NCI-H774 (cell line): ENCODE data around the gene FAM167B.
"Not testable (repeated sequence)": the region's sequence is repeated elsewhere in the genome, so short reads cannot be mapped to it uniquely, and the experiment has no call there.

Source experiments
- DNase-seq: peaks from one replicate; lab custom pipeline; 2025; lab: John Stamatoyannopoulos, UW

Gene FAM167B

DNA sequence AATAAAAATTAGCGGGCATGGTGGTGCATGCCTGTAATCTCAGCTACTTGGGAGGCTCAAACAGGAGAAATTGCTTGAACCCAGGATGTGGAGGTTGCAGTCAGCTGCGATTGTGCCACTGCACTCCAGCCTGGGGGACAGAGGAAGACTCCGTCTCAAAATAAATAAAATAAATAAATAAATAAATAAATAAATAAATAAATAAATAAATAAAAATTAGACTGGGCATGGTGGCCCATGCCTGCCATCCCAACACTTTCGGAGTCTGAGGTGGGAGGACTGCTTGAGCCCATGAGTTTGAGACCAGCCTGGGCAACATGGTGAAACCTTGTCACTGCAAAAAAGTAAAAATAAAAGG, 16.2 kb downstream of the FAM167B start:
- not testable (repeated sequence) for DNase-seq

DNA sequence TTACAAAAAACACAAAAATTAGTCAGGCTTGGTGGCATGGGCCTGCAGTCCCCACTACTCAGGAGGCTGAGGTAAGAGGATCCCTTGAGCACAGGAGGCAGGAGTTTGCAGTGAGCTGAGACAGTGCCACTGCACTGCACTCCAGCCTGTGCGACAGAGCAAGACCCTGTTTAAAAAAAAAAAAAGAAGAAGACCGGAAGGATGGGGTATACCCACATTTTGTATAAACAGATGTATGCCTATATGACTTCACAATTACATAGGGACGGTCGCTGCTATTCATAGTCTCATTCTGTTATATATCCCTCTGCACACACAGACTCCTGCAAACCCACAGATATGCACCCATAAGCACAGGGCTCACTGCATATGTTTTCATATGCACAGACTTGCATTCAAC, 16.7 kb downstream of the FAM167B start:
- no peak for DNase-seq

DNA sequence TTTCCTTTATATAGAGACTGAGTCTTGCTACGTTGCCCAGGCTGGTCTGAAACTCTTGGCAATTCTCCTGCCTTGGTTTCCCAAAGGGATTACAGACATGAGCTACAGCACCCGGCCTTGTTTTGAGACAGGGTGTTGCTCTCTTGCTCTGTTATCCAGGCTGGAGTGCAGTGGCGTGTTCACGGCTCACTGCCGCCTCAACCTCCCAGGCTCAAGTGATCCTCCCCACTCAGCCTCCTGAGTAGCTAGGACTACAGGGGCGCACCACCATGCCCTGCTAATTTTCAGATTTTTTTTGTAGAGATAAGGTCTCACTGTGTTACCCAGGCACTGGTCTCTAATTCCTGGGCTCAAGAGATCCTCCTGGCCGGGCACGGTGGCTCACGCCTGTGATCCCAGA, 18.8 kb downstream of the FAM167B start:
- DNase-seq: no peak

DNA sequence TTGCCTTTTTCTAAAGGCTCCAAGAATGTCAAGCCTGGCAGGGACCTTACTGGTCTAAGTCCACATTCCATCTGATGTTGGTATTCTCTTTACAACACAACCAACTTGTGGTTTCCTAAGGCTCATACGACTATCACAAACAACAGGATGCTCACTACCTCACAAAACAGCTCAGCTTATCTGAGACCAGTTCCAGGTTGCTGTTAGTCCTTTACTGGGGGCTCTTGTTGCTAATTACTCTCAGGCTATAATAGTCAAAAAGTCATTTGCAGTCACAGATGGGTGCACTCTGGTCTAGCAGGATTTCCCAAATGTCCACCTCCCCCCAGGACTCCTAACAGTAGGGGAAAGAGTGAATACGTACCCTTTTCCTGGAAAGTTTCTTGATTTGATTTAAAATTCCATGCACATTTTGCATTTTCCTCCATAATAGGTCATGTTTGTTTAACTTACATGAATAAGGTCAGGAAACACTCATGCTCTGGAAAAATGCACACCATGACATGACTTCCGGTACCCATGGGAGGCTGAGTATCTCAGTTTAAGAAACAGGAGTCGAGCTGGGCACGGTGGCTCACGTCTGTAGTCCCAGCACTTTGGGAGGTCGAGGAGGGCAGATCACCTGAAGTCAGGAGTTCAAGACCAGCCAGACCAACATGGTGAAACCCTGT, 20.0 kb downstream of the FAM167B start:
- no peak for DNase-seq

DNA sequence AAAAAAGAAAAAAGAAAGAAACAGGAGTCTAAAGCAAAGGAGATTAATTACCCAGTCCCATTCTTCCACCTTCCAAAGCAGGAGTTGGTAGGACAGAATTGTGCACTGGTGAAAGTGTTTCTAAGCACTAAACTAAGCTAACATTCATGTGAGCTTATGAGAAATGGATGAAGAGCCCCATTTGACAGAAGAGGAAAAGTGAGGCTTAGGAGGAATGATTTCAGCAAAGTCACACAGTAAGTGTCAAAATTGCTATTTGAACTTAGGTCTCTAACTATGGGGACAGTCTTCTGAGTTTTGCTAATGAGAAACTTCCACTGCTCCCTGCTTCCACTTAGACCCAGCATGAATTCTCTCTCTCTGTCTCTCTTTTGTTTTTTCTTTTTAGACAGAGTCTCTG, 22.7 kb downstream of the FAM167B start:
- DNase-seq: no peak

DNA sequence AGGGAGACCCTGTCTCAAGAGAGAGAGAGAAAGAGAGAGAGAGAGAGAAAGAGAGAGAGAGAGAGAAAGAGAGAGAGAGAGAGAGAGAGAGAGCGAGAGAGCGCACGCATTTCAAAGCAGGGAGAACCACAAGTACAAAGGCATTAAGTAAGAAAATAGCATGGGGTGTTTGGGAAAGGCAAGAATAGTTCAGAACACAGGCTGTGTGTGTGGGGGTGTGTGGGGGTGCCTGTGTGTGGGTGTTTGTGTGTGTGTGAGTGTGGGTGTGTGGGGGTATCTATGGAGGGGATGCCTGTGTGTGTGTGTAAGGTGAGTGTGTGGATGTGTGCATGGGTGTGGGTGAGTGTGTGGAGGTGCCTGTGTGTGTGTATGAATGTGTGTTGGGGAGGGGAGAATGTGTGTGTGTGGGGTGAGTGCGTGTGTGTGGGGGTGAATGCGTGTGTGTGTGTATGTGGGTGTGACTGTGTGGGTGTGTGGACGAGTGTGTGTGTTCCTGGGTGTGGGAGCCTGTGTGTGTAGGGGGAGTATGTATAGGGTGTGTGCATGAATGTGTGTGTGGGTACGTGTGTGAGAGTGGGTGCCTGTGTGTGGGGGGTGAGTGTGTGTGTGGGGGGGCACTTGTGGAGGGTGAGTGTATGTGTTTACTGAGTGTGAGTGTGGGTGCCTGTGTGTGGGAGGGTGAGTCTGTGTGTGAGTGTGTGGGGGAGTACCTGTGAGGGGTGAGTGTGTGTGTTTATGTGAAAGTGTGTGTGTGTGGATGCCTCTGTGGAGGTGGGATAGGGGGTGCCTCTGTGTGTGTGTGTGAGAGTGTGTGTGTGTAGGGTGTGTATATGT, 25.8 kb downstream of the FAM167B start:
- DNase-seq: no peak

DNA sequence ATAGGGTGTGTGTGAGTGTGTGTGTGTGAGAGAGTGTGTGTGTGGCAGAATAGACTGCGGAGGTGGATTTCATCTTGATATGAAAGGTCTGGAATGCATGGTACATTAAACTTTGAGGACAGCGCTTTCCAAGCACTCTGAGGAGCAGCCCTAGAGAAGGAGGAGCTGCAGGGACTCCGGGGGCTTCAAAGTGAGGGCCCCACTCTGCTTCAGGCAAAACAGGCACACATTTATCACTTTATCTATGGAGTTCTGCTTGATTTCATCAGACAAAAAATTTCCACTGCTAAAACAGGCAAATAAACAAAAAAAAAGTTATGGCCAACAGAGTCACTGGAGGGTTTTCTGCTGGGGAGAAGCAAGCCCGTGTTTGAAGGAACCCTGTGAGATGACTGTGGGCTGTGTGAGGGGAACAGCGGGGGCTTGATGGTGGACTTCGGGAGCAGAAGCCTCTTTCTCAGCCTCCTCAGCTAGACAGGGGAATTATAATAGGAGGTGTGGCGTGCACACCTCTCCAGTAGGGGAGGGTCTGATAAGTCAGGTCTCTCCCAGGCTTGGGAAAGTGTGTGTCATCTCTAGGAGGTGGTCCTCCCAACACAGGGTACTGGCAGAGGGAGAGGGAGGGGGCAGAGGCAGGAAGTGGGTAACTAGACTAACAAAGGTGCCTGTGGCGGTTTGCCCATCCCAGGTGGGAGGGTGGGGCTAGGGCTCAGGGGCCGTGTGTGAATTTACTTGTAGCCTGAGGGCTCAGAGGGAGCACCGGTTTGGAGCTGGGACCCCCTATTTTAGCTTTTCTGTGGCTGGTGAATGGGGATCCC, 26.6 kb downstream of the FAM167B start:
- peak; percentile 54 for DNase-seq

DNA sequence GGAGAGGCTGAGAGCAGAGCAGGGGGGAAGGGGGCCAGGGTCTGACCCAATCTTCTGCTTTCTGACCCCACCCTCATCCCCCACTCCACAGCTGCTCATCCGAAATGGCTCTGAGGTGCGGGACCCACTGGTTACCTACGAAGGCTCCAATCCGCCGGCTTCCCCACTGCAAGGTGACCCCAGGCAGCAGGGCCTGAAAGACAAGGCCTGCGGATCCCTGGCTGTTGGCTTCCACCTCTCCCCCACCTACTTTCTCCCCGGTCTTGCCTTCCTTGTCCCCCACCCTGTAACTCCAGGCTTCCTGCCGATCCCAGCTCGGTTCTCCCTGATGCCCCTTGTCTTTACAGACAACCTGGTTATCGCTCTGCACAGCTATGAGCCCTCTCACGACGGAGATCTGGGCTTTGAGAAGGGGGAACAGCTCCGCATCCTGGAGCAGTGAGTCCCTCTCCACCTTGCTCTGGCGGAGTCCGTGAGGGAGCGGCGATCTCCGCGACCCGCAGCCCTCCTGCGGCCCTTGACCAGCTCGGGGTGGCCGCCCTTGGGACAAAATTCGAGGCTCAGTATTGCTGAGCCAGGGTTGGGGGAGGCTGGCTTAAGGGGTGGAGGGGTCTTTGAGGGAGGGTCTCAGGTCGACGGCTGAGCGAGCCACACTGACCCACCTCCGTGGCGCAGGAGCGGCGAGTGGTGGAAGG, 27.8 kb downstream of the FAM167B start:
- no peak for DNase-seq

DNA sequence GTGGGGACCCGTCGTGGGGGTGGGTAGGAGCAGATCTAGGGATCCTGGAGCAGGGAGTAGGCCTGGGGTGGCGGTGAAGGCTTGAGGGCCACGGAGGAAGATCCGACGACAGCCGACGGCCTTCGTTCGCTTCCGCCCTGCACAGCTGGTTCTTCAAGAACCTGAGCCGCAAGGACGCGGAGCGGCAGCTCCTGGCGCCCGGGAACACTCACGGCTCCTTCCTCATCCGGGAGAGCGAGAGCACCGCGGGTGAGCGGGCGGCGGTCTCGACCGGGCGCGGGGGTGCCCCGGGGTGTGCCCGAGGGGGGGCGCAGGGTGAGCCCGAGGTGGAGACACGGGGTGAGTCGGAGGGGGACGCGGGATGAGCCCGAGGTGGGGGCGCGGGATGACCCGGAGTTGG, 28.4 kb downstream of the FAM167B start:
- DNase-seq: no peak

DNA sequence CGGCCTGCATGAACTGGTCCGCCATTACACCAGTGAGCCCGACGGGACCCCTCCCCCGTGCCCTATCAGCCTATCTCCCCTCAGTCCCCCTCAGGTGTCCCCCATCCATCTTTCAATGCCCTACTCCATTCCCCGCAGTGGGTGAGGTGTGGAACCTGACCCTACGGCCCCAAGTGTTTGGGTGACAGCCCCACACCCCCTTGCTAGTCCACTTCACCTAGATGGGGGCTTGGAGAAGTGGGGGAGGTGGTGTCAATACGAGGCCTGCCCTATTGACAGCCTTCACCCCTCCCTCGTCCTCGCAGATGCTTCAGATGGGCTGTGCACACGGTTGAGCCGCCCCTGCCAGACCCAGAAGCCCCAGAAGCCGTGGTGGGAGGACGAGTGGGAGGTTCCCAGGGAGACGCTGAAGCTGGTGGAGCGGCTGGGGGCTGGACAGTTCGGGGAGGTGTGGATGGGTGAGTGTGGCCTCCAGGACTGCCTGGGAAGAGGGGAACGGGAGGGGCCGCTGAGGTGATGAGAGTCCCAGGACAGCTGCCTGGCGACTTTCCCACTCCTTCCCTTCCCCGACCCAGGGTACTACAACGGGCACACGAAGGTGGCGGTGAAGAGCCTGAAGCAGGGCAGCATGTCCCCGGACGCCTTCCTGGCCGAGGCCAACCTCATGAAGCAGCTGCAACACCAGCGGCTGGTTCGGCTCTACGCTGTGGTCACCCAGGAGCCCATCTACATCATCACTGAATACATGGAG, 29.2 kb downstream of the FAM167B start:
- no peak for DNase-seq

DNA sequence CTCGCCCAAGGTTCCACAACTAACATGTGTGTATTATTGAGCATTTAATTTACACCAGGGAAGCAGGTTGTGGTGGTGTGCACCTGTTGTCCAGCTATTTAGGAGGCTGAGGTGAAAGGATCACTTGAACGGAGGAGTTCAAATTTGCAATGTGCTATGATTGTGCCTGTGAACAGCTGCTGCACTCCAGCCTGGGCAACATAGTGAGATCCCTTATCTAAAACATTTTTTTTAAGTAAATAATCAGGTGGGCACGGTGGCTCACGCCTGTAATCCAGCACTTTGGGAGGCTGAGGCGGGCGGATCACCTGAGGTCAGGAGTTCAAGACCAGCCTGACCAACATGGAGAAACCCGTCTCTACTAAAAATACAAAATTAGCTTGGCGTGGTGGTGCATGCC, 37.8 kb downstream of the FAM167B start:
- not testable (repeated sequence) for DNase-seq

DNA sequence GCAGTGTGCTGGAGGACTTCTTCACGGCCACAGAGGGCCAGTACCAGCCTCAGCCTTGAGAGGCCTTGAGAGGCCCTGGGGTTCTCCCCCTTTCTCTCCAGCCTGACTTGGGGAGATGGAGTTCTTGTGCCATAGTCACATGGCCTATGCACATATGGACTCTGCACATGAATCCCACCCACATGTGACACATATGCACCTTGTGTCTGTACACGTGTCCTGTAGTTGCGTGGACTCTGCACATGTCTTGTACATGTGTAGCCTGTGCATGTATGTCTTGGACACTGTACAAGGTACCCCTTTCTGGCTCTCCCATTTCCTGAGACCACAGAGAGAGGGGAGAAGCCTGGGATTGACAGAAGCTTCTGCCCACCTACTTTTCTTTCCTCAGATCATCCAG, 38.6 kb downstream of the FAM167B start:
- DNase-seq: no peak

DNA sequence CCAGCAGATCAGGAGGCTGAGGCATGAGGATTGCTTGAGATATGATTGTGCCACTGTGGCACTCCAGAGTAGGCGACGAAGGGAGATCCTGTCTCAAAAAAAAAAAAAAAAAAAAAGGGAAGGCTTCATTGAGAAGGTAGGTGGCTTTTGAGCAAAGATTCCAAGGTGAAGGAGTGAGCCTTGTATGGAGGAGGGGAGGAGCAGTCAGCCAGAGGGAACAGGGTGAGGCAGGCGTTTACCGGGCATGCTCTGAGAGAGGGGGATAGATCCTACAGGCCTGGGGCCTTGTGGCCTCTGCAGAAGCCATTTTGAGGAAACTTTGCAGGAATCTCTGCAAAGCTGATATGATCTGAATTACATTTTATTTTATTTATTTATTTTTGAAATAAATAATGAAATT, 39.7 kb downstream of the FAM167B start:
- DNase-seq: no peak

DNA sequence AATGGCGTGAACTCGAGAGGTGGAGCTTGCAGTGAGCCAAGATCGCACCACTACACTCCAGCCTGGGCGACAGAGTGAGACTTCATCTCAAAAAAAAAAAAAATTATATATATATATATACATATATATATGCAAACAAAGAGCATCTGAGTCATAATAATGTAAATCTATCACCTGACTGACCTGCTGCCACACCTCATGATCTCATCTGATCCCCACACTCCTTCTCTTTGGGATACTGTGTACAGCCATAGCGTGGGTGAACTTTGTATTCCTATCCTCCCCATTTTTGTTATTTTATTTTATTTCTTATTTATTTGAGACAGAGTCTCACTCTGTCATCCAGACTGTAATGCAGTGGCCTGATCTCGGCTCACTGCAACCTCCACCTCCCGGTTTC, 42.2 kb downstream of the FAM167B start:
- no peak for DNase-seq

DNA sequence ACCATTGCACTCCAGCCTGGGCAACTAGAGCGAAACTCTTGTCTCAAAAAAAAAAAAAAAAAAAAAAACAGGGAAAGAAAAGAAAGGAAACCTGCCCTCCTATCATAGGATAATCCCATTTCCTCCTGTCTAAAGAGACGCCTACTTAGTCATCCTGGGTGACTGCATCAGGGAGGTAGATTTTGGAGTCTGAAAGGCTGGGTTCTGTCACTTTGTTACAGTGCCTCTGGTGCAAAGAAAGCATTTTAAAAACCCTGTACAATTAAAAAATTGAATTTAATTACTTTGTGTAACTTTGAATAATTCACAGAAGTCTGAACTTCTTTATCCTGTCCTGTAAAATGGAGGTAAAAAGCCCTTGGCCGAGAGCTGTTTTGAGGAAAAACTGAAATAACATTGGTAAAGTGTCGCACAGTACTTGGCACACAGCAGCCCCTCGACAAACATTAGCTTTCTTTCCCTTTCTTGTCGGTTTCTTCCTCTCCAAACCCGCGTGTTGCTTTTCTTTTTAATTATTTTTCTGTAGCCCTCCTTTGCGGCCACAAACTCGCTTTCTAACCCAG, 44.2 kb downstream of the FAM167B start:
- peak; percentile 8 for DNase-seq

DNA sequence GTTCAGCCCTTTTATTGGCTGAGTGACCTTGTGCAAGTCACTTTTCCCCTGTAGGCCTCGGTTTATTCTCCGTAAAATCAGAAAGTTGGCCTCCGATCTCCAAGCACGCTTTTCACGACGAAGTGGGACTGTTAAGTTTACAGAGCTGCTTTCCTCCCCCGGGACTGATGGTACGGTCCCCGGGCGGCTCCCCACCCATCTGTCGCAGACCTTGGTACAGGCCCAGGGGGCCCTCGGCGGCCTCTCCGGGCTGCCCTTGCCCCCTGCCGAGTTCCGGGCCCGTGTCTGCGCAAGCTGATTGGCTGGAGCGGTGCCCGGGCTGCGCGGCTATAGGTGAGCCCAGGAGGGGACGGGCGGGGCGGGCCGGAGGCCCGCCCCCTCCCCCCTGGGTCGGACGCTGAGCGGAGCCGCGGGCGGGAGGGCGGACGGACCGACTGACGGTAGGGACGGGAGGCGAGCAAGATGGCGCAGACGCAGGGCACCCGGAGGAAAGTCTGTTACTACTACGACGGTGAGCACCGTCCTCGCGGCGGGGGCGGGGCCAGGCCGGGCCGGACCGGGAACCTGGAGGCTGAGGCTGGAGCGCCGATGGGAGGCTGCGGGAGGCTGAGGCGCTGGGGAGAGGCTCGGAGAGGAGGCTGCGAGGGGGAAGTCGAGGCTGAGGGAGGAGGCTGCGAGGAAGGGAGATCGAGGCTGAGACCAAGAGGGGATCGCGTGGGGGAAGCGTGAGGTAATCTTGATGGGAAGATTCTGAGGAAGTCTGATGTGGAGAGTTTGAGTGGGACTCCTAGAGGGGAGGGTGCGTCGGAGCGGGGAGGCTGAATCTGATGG, 44.9 kb downstream of the FAM167B start, which contains the start of gene HDAC1:
TSS of gene HDAC1 (plus strand) at position 376 of the 831 bp plus-strand sequence. CDS start at position 463, 87 bp downstream.
- DNase-seq: peak; percentile 100

DNA sequence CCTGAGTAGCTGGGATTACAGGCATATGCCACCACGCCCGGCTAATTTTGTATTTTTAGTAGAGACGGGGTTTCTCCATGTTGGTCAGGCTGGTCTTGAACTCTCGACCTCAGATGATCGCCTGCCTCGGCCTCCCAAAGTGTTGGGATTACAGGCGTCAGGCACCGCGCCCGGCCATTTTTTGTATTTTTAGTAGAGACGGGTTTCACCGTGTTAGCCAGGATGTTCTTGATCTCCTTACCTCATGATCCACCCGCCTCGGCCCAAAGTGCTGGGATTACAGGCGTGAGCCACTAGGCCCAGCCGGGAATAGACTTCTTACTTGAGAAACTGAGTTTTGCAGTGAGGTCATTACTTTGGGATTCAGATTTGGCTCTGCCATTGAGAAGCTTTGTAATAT, 51.2 kb downstream of the FAM167B start:
- DNase-seq: not testable (repeated sequence)
